Measurements from ENCODE around the gene RGL4. TPM values are rescaled to one million over a fixed set of nuclear protein-coding genes. Genes with fewer than 3 reads are reported as not detected.

Gene RGL4
- total and polyA plus RNA-seq, 2 of the 13 experiments (the other 11 are each of a cell fraction or from before 2014, with no cell fraction given): not detected

DNA sequence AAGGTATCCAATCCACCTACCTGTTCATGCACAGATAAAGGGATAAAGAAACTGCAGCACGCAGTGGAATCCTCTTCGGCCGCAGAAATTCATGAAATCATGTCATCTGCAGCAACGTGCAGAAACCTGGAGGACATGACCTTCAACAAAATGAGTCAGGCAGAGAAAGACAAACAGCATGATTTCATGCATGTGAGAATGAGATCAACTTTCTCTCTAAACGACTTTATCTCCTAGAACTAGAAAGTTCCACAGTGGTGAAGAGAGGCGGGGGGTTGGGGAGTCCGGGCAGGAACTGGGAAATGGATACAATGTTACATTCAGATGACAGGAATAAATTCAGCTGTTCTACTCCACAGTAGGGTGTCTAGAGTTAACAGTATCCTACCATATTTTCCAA, 9.9 kb downstream of the RGL4 start:
- H3K4me1 ChIP-seq (ENCODE audit: insufficient read depth, low read length): peaks cover 17% of the 10 kb centered on the region
- no TSS peak for BruUV-seq (replicated peaks)
- DNase-seq (ENCODE audit: low spot score) (peak; percentile 50), ATAC-seq (no peak), FAIRE-seq (no peak)
- peaks cover 18 to 74% of the 10 kb centered on the region in 2 experiments; a peak in 4 of 5 replicates for H3K36me3 ChIP-seq (replicated peaks in 1 of 2; ENCODE audit: control insufficient read depth in 1 of 2, insufficient read depth in 2 of 2, low read length in 2 of 2)
- no peak overlapping the region for H3K9ac ChIP-seq (ENCODE audit: insufficient read depth, low read depth, low read length)
- CTCF ChIA-PET (ENCODE audit: low intra/inter-chr PET ratio, low total read pairs): no interaction called here
- in situ Hi-C loops (cut with HindIII; ENCODE audit: extremely low pct_ligation_motif_present, low pct_unique_long_range_greater_than_20kb) (no loop called here), intact Hi-C loops (cut with micrococcal nuclease; ENCODE audit: unreplicated experiment) (no loop called here)
- no peak overlapping the region for H2AFZ ChIP-seq (ENCODE audit: low read length)
- no peaks in the 10 kb centered on the region for H3K9me3 ChIP-seq (ENCODE audit: low read length)
- peaks cover 22% of the 10 kb centered on the region for H3K79me2 ChIP-seq (ENCODE audit: insufficient read depth, low read length)
- no peak overlapping the region for H3K4me2 ChIP-seq (ENCODE audit: low read depth, low read length)
- H3K27me3 ChIP-seq (ENCODE audit: control insufficient read depth in 1 of 2, insufficient read depth in 2 of 2, low read length in 2 of 2): no peaks in the 10 kb centered on the region
- H3K27ac ChIP-seq (ENCODE audit: extremely low read length, insufficient read depth, low read length): peak overlapping the region; percentile 18
- no peak for TF ChIP-seq ZNF557 (CRISPR knock-in tag; IDR thresholded peaks at IDR 0.05)
- peak; percentile 48; the same call in 1 of the 2 replicates for TF ChIP-seq ESRRA (CRISPR knock-in tag; IDR thresholded peaks at IDR 0.05; ENCODE audit: low read depth)
- no peak for TF ChIP-seq ARNT2 (CRISPR knock-in tag; IDR thresholded peaks at IDR 0.05; ENCODE audit: low read depth)
- TF ChIP-seq, protein P1, sequence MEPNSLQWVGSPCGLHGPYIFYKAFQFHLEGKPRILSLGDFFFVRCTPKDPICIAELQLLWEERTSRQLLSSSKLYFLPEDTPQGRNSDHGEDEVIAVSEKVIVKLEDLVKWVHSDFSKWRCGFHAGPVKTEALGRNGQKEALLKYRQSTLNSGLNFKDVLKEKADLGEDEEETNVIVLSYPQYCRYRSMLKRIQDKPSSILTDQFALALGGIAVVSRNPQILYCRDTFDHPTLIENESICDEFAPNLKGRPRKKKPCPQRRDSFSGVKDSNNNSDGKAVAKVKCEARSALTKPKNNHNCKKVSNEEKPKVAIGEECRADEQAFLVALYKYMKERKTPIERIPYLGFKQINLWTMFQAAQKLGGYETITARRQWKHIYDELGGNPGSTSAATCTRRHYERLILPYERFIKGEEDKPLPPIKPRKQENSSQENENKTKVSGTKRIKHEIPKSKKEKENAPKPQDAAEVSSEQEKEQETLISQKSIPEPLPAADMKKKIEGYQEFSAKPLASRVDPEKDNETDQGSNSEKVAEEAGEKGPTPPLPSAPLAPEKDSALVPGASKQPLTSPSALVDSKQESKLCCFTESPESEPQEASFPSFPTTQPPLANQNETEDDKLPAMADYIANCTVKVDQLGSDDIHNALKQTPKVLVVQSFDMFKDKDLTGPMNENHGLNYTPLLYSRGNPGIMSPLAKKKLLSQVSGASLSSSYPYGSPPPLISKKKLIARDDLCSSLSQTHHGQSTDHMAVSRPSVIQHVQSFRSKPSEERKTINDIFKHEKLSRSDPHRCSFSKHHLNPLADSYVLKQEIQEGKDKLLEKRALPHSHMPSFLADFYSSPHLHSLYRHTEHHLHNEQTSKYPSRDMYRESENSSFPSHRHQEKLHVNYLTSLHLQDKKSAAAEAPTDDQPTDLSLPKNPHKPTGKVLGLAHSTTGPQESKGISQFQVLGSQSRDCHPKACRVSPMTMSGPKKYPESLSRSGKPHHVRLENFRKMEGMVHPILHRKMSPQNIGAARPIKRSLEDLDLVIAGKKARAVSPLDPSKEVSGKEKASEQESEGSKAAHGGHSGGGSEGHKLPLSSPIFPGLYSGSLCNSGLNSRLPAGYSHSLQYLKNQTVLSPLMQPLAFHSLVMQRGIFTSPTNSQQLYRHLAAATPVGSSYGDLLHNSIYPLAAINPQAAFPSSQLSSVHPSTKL (CRISPR knock-in tag; IDR thresholded peaks at IDR 0.05): peak; percentile 18; the same call in 1 of the 2 replicates
- TF ChIP-seq NRL (CRISPR knock-in tag; IDR thresholded peaks at IDR 0.05; ENCODE audit: borderline replicate concordance): no peak
- TF ChIP-seq ZNF747 (CRISPR knock-in tag; IDR thresholded peaks at IDR 0.05; ENCODE audit: borderline replicate concordance): no peak
- peak; percentile 84 for TF ChIP-seq FOSL2 (CRISPR knock-in tag; IDR thresholded peaks at IDR 0.05)
- TF ChIP-seq, protein P2, sequence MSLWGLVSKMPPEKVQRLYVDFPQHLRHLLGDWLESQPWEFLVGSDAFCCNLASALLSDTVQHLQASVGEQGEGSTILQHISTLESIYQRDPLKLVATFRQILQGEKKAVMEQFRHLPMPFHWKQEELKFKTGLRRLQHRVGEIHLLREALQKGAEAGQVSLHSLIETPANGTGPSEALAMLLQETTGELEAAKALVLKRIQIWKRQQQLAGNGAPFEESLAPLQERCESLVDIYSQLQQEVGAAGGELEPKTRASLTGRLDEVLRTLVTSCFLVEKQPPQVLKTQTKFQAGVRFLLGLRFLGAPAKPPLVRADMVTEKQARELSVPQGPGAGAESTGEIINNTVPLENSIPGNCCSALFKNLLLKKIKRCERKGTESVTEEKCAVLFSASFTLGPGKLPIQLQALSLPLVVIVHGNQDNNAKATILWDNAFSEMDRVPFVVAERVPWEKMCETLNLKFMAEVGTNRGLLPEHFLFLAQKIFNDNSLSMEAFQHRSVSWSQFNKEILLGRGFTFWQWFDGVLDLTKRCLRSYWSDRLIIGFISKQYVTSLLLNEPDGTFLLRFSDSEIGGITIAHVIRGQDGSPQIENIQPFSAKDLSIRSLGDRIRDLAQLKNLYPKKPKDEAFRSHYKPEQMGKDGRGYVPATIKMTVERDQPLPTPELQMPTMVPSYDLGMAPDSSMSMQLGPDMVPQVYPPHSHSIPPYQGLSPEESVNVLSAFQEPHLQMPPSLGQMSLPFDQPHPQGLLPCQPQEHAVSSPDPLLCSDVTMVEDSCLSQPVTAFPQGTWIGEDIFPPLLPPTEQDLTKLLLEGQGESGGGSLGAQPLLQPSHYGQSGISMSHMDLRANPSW (CRISPR knock-in tag; IDR thresholded peaks at IDR 0.05; ENCODE audit: borderline replicate concordance): no peak
- peak; percentile 33; the same call in 1 of the 2 replicates for TF ChIP-seq SAP130 (CRISPR knock-in tag; IDR thresholded peaks at IDR 0.05; ENCODE audit: low read depth)
- peak; percentile 40 for TF ChIP-seq RARA (CRISPR knock-in tag; IDR thresholded peaks at IDR 0.05)
- 77% methylated on average over 7 of the region's 7 CpGs for WGBS (ENCODE audit: low lambda C conversion rate)
- H3K4me3 ChIP-seq (replicated peaks in 1 of 3; ENCODE audit: insufficient read depth in 1 of 3, low read depth in 2 of 3, low read length in 3 of 3): no peak overlapping the region
- no peaks in the 10 kb centered on the region for H4K20me1 ChIP-seq (ENCODE audit: insufficient read depth, low read length)
- POLR2A ChIA-PET: no interaction called here
